Endothelial cell of umbilical vein (primary cell): ENCODE results near the gene DUSP5.

ENCODE experiments used
- CTCF ChIP-seq, 2 donors: IDR thresholded peaks; 1 replicate in 1 of 2; 2 replicates in 1 of 2; pipeline ENCODE4 v1.5.1; 2011; ENCODE audit warnings: low read length in 2 of 2, mild to moderate bottlenecking in 2 of 2, moderate library complexity in 2 of 2, control low read depth in 1 of 2, inconsistent platforms in 1 of 2, low read depth in 1 of 2; ENCODE audit not compliant: insufficient read depth in 1 of 2; ENCODE audit errors: extremely low read depth in 1 of 2
- FOS ChIP-seq: IDR thresholded peaks from 2 replicates; pipeline ENCODE4 v1.6.1; 2011; ENCODE audit warnings: mild to moderate bottlenecking, low read length, moderate library complexity, borderline replicate concordance; ENCODE audit not compliant: insufficient read depth

- no peak for TF ChIP-seq CTCF (IDR thresholded peaks at IDR 0.05; ENCODE audit: extremely low read depth in 1 of 2, insufficient read depth in 1 of 2, low read depth in 1 of 2, low read length in 2 of 2)
- TF ChIP-seq FOS: no peak
Measured at GRCh38 chr10:110539091-110539490, 41.4 kb downstream of the DUSP5 start.
